A204.1 (cell line): ENCODE data around the gene NDUFB4.

Experiments used
- FAIRE-seq: peaks from 2 replicates; lab custom pipeline; 2012; peaks lifted over from hg19 to GRCh38; lab: Jason Lieb, UNC

NDUFB4 gene

DNA sequence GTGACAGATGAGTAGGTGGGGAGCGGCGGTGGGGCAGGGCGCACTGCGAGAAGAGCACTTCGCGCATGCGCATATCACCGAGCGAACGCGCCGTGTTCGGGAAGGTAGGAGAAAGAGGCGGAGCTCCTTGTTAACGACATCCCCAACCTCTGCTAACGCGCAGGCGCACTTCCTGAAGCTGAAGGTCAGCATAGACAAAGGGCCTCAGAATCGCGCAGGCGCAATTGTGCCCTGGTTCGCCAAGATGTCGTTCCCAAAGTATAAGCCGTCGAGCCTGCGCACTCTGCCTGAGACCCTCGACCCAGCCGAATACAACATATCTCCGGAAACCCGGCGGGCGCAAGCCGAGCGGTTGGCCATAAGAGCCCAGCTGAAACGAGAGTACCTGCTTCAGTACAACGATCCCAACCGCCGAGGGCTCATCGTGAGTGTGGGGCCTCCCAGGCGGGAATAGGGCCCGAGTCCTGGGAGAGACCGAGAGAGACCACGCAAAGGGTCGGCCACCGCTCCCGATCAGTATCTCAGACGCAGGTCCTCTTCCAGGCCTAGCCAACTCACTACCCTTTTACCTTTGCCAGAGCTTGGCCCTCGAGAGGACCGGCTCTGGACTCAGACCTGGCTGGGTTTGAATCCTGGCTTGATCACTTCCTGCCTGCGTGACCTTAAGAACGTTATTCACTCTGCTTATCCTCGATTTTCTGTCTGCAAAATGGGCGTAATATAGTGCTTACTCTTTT lies at the start of gene NDUFB4:
Gene NDUFB4 (plus strand): TSS at position 221 of the 737 bp plus-strand sequence. CDS start 24 bp downstream, at position 245.
- peak; percentile 99 for FAIRE-seq

DNA sequence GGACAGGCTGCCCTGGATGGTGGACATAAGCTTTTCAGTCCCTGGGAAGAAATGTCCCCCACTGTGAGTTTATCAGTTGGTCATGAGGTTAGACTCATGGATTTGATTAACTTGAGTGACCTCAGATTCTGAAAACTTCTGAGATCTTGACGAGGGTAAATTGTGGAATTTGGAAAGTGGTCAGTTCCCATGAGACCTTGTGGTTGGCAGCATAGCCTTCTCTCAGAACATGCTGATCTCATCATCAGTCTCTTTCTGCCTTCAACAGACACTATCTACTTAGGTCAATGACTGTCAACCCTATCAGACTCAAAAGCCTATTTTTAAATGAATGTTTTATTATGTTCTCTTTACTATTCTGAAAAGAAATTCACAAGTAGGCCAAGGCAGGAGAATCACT lies 45.6 kb upstream of the NDUFB4 start:
- no peak for FAIRE-seq

DNA sequence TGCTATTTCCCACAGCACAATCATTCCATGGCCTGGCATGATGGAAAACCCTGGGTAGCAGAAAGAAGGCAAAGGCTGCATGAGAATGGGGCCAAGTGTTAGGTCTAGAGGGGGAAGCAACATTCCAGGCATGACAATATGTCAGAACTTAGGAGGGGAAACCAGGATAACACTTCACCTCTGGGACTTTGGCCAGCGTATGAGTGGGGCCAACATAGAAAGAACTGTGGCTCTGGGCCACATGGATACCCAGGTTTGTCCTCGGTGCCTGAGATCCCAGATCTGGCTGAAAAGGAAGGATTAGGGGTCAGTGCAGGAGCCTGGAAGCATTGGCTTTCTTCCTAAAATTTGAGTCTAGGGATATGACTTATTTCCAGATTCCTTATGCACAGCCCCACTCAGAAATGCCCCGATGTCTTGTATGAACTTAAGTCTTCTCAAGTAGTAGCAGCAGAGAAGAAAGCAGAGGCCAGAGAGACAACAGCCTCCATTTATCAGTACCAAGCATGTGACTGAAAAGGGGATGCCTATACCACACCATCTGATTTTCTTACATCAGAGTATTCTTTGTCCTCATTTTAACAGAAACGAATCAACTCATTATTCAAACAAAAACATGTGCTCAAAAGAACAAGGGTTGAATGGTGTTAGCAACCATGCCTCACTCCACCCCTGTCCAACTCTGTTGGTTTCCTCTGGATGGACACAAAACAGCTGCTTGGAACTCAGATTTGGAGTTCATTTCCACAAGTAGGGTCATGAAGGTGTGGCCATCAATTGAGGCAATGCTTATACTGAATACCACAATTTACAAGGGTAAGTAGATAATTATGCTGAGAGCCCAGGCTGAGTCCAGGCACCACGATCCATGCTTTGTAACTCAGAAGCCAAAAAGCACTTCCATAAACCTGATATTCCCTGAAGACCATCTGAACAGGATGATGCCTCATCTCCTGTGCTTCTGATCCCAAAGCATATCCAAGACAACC lies 43.7 kb upstream of the NDUFB4 start:
- no peak for FAIRE-seq

DNA sequence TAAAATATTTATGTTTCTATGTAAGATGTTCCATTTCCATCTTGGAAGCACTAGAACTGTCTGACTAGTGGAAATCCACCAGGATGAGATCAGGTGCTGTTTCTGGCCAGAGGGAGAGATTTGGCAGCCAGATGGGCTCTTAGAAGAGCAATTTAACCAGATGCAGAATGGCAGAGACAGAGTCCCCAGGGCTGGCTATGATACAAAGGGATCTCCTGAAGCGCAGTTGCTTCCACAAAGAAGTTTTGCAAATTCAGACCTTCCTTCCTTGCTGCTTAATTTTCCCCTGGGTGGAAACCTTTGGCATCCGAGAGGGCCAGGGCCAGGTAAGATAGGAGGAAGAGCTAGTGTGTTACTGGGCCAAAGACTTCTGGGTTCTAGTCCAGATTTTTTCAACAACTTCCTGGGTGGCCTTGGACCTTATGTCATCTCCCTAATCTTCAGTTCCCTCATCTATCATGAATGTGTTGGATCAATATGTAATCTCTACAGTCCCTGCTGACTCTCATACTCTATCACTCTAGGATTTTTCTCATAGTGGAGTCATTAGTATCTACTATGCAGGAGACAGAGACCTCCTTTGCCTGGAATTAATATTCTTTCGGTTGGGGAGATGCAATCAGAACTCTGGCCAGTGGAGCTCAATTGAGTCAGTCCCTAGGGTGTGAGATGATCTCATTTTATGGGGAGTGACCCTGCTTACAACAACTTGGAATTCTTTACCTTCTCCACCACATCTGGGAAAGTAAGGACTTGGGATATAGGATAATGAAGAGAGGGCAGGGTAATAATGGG lies 41.1 kb upstream of the NDUFB4 start:
- no peak for FAIRE-seq

DNA sequence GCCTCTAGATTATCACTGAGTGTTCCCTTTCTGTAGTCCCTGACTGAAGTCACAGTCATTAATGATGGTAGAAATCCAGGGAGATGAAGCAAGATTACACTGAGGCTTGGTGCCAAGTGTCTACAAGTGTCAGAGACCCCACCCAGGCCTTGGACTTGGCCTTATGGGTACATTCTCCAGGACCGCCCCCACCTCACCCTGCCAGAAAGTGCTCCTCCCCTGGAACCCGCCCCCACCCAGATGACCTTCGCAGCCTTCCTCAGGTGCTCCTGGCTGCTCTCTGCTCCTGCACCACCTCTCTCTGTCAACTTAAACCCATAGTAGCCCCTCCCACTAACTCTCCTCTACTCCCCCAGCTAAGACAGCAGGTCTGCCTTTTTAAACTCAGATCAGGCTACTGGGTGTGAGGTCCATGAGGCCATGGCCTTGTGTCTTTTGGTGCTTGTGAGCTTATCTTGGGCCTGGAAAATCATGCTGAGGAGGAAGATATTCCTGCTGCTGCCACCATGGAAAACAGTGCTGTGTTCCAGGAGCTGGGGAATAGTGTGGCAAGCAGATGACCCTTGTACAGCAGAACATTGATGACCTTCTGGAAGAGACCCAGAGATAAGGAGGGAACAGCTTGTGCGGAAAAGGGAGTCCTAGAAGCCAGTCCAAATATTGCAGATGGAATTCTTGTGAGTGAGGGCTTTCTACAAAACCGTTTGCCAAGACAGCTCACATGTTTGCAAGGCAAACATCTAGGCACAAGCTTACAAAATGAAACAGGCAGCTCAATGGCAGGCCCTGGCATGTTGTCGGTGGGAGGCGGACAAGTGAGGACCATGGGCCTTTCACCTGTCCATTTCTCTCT lies 40.3 kb upstream of the NDUFB4 start:
- FAIRE-seq = no peak

GRCh38 chr3:120557115-120557514 lies 39.0 kb upstream of the NDUFB4 start:
- no peak for FAIRE-seq

GRCh38 chr3:120558771-120559241 lies 37.3 kb upstream of the NDUFB4 start:
- FAIRE-seq = peak; percentile 47

DNA sequence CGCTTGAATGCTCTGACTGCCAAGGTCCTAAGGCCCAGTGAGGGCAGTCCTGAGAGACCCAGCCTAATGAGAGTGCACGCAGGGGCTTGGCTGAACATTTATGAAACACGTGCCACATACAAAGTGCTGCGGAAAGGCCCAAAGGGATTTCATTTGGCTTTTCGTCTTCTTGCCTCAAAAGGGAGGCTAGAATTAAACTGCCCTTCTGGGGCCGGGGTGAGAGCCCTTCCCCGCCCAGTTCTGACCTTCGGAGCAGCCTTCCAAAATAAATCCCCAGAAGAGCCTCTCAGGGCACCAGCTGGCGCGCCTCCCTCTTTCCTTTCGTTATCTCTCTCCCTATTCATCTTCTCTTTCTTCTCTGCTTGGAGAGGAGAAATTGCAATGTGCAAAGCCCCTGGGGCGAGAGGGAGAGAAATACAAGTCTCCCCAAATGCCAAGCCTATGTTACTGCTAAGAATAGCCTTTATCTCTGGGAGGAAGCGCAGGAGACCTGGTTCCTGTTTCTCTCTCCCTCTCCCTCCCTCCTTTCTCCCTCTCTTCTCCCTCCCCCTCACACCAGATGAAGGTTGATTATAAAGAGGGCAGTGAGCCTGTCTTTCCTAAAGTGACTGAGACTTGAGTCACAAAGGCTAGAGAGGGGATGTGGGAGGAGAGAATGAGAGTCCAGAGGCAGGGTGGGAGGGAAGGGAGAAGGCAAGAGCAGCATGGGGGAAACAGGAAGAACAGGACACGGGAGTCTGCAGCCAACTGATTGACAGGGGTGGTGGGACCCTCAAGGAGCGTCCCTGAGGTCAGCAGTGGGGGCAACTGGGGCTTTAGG lies 36.7 kb upstream of the NDUFB4 start:
- FAIRE-seq = no peak

DNA sequence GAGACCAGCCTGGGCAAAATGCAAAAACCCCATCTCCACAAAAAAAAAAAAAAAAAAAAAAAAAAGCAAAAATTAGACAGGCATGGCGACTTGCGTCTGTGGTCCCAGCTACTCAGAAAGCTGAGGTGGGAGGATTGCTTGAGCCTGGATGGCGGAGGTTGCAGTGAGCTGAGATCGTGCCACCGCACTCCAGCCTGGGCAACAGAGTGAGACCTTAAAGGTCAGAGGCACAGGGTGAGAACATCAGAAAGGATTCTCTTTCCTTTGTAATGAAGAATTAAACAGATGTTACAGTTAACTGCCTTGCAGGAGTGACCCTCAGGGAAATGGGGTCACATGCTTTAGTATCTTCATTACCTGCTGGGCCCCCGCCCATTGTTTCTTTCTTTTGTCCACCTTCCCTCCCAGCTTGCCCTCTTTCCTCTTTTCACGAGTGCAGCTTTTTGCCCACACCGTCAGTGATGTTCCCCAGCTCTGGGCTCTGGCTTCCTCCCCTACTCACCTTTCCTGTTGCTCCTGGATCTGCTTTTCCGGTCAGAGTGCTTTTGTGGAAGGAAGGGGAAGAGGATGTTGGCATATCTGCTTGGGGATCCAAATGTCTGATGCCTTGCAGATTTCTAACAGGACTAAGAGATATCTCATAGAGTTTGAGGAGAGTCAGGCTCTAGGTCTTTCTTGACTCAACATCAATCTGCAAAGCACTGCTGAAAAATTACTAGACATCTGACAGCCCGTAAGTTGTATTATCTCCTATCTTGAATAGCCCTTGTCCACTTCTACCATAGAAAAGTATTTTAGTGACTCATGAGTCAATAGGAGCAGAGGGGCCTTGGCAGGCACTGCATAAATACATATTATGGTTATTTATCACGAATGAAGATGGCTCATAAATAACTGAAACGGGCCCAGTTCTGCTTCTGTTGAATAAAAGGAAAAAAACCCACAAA lies 35.6 kb upstream of the NDUFB4 start:
- FAIRE-seq = no peak

- FAIRE-seq = peak; percentile 79
Measured at GRCh38 chr3:120561251-120562045, 34.7 kb upstream of the NDUFB4 start.

DNA sequence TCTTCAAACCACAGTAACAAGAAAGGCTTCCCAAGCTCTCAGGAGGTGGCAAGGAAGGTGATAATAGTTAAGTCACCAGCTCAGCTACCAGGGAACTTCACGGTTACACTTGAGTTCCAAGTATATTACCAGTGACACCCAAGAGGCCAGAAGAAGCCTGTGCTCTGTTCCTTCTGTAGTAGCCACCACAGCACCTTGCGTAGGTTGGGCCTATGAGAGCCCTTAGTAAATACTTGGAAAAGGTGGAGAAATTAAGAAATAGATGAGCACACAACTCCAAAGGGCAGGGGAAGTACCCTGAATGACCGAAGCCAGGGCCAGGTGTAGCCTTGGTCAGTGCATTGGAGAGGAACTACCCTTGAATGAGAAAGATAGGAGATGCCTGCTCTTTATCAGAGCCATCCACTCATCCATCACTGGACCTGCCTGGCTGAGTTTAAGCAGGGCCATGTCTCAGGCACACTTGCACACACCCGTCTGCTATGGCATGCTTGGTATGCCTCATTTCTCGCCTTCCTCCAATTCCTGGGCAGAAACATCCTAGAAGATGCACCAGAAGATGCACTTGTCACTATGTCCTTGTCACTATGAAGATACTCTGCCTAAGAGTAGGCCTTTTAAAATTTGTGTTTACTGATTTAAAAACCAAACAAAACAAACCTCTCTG lies 32.6 kb upstream of the NDUFB4 start:
- no peak for FAIRE-seq

- no peak for FAIRE-seq
Measured at GRCh38 chr3:120566243-120566975, 29.7 kb upstream of the NDUFB4 start.

DNA sequence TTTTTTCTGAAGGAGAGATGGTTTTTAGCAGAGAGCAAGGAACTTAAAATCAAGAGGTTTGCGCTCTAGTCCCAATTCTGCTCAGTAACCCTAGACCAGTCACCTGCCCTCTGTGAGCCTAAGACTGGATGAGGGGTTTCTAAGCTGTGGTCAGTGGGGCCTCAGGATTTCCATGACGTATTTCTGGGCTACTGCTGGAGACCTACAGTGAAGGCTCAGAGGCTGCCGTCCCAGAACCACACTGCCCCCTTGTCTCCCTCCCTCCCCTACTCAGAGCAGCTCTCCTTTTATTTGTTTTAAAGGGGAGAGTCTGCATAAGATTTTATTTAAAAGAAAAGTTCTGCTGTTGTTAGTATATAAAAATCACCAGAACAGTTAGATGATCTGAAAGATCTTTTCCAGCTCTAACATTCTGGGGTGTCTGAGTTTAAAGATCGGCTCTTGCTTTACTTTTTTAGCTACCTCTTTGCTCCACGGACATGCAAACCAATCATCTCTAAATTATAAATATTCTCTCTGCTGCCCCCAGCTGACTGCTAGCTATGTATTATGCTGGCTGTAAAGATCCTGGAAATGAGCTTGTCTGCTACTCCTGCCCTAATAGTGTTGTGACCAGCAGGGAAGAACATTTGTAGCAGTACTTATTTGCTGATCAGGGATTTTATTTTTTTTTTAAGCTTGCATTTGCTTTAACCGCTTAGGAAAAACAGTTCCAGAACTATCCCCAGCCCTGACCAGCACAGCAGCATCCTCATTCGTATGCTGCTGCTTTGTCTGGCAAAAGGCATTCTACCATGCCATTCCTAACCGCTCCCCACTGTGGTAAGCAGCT lies 28.6 kb upstream of the NDUFB4 start:
- FAIRE-seq = peak; percentile 25

DNA sequence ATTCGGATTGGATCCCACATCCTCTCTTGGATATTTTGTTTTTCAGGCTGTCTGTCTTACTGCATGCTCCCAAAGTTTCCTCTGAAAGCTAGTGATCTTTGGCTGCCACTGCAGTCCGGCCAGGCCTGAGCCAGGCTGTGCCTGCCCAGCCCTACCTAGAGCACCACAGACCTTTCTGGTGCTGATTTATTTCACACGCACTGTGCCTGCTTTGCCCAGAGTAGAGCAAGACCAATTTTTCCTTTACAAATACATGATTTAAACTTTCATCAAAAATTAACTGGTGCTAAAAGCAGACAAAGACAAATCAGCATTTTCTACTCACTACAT lies 28.0 kb upstream of the NDUFB4 start:
- no peak for FAIRE-seq

- no peak for FAIRE-seq
Measured at GRCh38 chr3:120568598-120568997, 27.5 kb upstream of the NDUFB4 start.
